Peyer's patch (tissue), 4 donors: ENCODE measurements around the gene ABL1.

Source experiments
- CTCF ChIP-seq, 6 experiments: fragments of 450-650 bp in 4 of 6; fragments of 200-600 bp in 2 of 6; sonication (generic) in 1 of 6; IDR thresholded peaks; one replicate each; pipeline ENCODE4 v1.5.1; 2017 to 2019; ENCODE audit warnings: antibody characterized with exemption in 6 of 6, mild to moderate bottlenecking in 3 of 6, moderate library complexity in 1 of 6
- POLR2A ChIP-seq, 2 donors: fragments of 450-650 bp; IDR thresholded peaks; one replicate each; pipeline ENCODE4 v1.5.1; 2017; ENCODE audit warnings: antibody characterized with exemption in 2 of 2, mild to moderate bottlenecking in 2 of 2, moderate library complexity in 2 of 2

GRCh38 chr9:130934246-130934645, 99.2 kb downstream of the ABL1 start:
- TF ChIP-seq CTCF (IDR thresholded peaks at IDR 0.05) (no peak), POLR2A (IDR thresholded peaks at IDR 0.05) (no peak)
